ENCODE data around the gene PTER. TPM values are rescaled to one million over a fixed set of nuclear protein-coding genes. Genes with fewer than 3 reads are reported as not detected.

The PTER gene
- total RNA-seq, 1 experiment from 2014 or later, result 25.8 TPM

DNA sequence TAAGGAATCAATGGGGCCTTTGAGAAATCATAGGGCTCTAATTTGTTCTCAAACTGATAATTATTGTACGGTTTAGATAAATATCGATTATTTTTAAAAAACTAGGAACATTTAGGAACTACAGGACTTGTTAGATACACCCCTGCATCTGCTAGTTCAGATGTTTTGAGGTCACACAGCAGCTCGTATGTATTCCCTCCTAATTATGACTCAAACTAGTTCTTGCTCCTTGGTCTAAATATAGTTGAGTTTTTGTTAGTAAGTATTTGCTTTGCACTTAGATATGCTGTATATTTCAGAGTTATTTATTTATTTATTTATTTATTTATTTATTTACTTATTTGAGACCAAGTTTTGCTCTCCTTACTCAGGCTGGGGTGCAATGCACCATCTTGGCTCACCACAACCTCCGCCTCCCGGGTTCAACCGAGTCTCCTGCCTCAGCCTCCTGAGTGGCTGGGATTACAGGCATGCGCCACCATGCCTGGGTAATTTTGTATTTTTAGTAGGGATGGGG is 22.7 kb downstream of the PTER start:
- Histone ChIP-seq H3K9ac (ENCODE audit: low read length) (no peak overlapping the region), H3K27me3 (ENCODE audit: insufficient read depth, low read length) (no peaks in the 10 kb centered on the region), H3K4me1 (ENCODE audit: control insufficient read depth in 1 of 2, insufficient read depth in 2 of 2, low read length in 2 of 2) (peaks cover 0 to 7% of the 10 kb centered on the region in 2 experiments; a peak in 1 of 4 replicates), H3K79me2 (ENCODE audit: insufficient read depth, low read length) (peaks cover 22% of the 10 kb centered on the region), H3K36me3 (ENCODE audit: control insufficient read depth in 1 of 2, insufficient read depth in 2 of 2, low read length in 2 of 2) (no peaks in the 10 kb centered on the region; a peak in 1 of 4 replicates), H2AFZ (ENCODE audit: low read depth, low read length, poor library complexity, severe bottlenecking) (no peak overlapping the region), H3K9me3 (ENCODE audit: control insufficient read depth in 1 of 2, insufficient read depth in 1 of 2, low read depth in 1 of 2, low read length in 2 of 2) (no peaks in the 10 kb centered on the region), H3K27ac (ENCODE audit: low read depth, low read length) (no peak overlapping the region), H3K4me3 (replicated peaks in 1 of 2; ENCODE audit: low read depth in 1 of 2, low read length in 2 of 2) (no peak overlapping the region), H3K9me2 (ENCODE audit: insufficient read depth) (no peaks in the 10 kb centered on the region), H4K20me1 (ENCODE audit: insufficient read depth) (no peaks in the 10 kb centered on the region), H3K4me2 (ENCODE audit: low read length) (no peak overlapping the region)
- RAD21 ChIA-PET (ENCODE audit: low non-redundant PET in 1 of 2, low total read pairs in 2 of 2, uncharacterized antibody in 2 of 2, unreplicated experiment in 2 of 2), result no interaction called here
- no TSS peak for BruUV-seq (replicated peaks)
- ATAC-seq, result no peak
- CTCF ChIA-PET, result no interaction called here
- intact Hi-C loops (cut with micrococcal nuclease), result no loop called here
- DNase-seq (ENCODE audit: low read depth, low spot score), result no peak
- POLR2A ChIA-PET, result no interaction called here
- no peak for TF ChIP-seq RAD21 (IDR thresholded peaks at IDR 0.05; ENCODE audit: low read depth)
- no peak for TF ChIP-seq POLR2AphosphoS5 (IDR thresholded peaks at IDR 0.05; ENCODE audit: low read depth, low read length)
- TF ChIP-seq EGR1 (IDR thresholded peaks at IDR 0.05; ENCODE audit: low read depth), result no peak
- TF ChIP-seq, protein P1, sequence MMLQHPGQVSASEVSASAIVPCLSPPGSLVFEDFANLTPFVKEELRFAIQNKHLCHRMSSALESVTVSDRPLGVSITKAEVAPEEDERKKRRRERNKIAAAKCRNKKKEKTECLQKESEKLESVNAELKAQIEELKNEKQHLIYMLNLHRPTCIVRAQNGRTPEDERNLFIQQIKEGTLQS (IDR thresholded peaks at IDR 0.05), result no peak
- no peak for TF ChIP-seq ZNF274 (IDR thresholded peaks at IDR 0.05; ENCODE audit: low read depth, low read length)
- TF ChIP-seq, protein P2, sequence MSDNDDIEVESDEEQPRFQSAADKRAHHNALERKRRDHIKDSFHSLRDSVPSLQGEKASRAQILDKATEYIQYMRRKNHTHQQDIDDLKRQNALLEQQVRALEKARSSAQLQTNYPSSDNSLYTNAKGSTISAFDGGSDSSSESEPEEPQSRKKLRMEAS (IDR thresholded peaks at IDR 0.05), result no peak
- no peak for TF ChIP-seq CEBPB (IDR thresholded peaks at IDR 0.05; ENCODE audit: low read depth)
- no peak for TF ChIP-seq ZFX (IDR thresholded peaks at IDR 0.05)
- no peak for TF ChIP-seq SIN3A (IDR thresholded peaks at IDR 0.05; ENCODE audit: low read depth)

DNA sequence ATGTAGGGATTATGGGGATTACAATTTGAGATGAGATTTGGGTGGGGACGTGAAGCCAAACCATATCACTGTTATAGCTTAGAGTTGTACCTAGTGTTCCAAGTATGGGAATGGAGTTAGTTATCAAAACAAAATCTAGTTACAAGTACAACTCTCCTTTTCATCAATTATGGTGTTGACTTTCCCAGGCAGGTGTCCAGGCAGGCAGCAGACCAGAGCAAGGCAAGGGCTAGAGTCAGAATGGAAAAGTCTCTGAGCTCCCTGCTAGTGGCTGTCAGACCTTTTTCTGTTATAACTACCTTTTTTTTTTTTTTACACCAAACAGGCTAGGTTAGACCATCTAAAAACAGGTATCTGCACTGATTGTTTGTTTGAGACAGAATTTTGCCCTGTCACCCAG is 29.2 kb downstream of the PTER start:
- no peaks in the 10 kb centered on the region for H3K36me3 ChIP-seq (ENCODE audit: control insufficient read depth in 1 of 2, insufficient read depth in 2 of 2, low read length in 2 of 2)
- ATAC-seq (no peak), DNase-seq (ENCODE audit: low read depth, low spot score) (no peak)
- H3K4me1 ChIP-seq (ENCODE audit: control insufficient read depth in 1 of 2, insufficient read depth in 2 of 2, low read length in 2 of 2), result peaks cover 0 to 7% of the 10 kb centered on the region in 2 experiments; a peak in 1 of 4 replicates
- H3K79me2 ChIP-seq (ENCODE audit: insufficient read depth, low read length), result peaks cover 11% of the 10 kb centered on the region
- 0 out of 2 replicates have a peak, but pooled peaks cover 5% of the 10 kb centered on the region for H4K20me1 ChIP-seq (ENCODE audit: insufficient read depth)
- TF ChIP-seq, protein P3, sequence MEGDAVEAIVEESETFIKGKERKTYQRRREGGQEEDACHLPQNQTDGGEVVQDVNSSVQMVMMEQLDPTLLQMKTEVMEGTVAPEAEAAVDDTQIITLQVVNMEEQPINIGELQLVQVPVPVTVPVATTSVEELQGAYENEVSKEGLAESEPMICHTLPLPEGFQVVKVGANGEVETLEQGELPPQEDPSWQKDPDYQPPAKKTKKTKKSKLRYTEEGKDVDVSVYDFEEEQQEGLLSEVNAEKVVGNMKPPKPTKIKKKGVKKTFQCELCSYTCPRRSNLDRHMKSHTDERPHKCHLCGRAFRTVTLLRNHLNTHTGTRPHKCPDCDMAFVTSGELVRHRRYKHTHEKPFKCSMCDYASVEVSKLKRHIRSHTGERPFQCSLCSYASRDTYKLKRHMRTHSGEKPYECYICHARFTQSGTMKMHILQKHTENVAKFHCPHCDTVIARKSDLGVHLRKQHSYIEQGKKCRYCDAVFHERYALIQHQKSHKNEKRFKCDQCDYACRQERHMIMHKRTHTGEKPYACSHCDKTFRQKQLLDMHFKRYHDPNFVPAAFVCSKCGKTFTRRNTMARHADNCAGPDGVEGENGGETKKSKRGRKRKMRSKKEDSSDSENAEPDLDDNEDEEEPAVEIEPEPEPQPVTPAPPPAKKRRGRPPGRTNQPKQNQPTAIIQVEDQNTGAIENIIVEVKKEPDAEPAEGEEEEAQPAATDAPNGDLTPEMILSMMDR (IDR thresholded peaks at IDR 0.05 in 2 of 3, conservative IDR thresholded peaks at IDR 0.05 in 1 of 3; ENCODE audit: borderline replicate concordance in 1 of 3, insufficient read depth in 1 of 3, low read depth in 2 of 3, low read length in 2 of 3), result no peak
- TF ChIP-seq JUND (IDR thresholded peaks at IDR 0.05) (no peak), EZH2 (IDR thresholded peaks at IDR 0.05) (no peak)
- RAD21 ChIA-PET (ENCODE audit: low non-redundant PET in 1 of 2, low total read pairs in 2 of 2, uncharacterized antibody in 2 of 2, unreplicated experiment in 2 of 2), result no interaction called here
- no peak overlapping the region for H3K9ac ChIP-seq (ENCODE audit: low read length)
- H3K4me3 ChIP-seq (replicated peaks in 1 of 2; ENCODE audit: low read depth in 1 of 2, low read length in 2 of 2), result no peak overlapping the region
- no peak overlapping the region for H3K27ac ChIP-seq (ENCODE audit: low read depth, low read length)
- no peaks in the 10 kb centered on the region for H3K9me2 ChIP-seq (ENCODE audit: insufficient read depth)
- no peak overlapping the region for H3K4me2 ChIP-seq (ENCODE audit: low read length)
- no peak overlapping the region for H2AFZ ChIP-seq (ENCODE audit: low read depth, low read length, poor library complexity, severe bottlenecking)
- BruUV-seq (replicated peaks), result no TSS peak
- CTCF ChIA-PET, result no interaction called here
- intact Hi-C loops (cut with micrococcal nuclease), result no loop called here
- POLR2A ChIA-PET, result no interaction called here
- no peaks in the 10 kb centered on the region for H3K27me3 ChIP-seq (ENCODE audit: insufficient read depth, low read length)
- no peaks in the 10 kb centered on the region for H3K9me3 ChIP-seq (ENCODE audit: control insufficient read depth in 1 of 2, insufficient read depth in 1 of 2, low read depth in 1 of 2, low read length in 2 of 2)

Data from HCT116 (cell line).